Measurements from ENCODE around the gene OR2T8. TPM values are rescaled to one million over a fixed set of nuclear protein-coding genes. Genes with fewer than 3 reads are reported as not detected.

OR2T8 gene
- total and polyA plus RNA-seq, 4 donors, result 0.16 to 0.21 TPM; not detected in 2

- DNase-seq, result no peak
- H3K36me3 ChIP-seq (ENCODE audit: control insufficient read depth in 4 of 4, insufficient read depth in 4 of 4, low read length in 4 of 4), result no peaks in the 10 kb centered on the region
- no peak overlapping the region for H3K27ac ChIP-seq (ENCODE audit: low read depth in 1 of 2, low read length in 1 of 2)
- no peak for ATAC-seq (ENCODE audit: insufficient read depth, low FRiP score)
- TF ChIP-seq CTCF (IDR thresholded peaks at IDR 0.05; ENCODE audit: control extremely low read depth, extremely low read depth), result no peak
- H3K9ac ChIP-seq (ENCODE audit: insufficient read depth in 1 of 2, low read length in 2 of 2), result no peak overlapping the region
- 79% methylated on average over 2 of the region's 2 CpGs for WGBS, 2 donors
- no peak overlapping the region for H3K4me3 ChIP-seq
- H3K27me3 ChIP-seq (ENCODE audit: control insufficient read depth in 3 of 3, insufficient read depth in 3 of 3, low read length in 2 of 3), result no peaks in the 10 kb centered on the region
- H3K4me1 ChIP-seq (ENCODE audit: control insufficient read depth in 5 of 5, insufficient read depth in 5 of 5, low read length in 5 of 5), result no peaks in the 10 kb centered on the region
- H3K9me3 ChIP-seq (ENCODE audit: control insufficient read depth in 4 of 4, insufficient read depth in 3 of 4, low read length in 3 of 4), result peaks cover 0 to 6% (median 2%) of the 10 kb centered on the region in 4 donors
Observed at GRCh38 chr1:247913786-247914185, 6.3 kb upstream of the OR2T8 start.

- Histone ChIP-seq H3K27me3 (ENCODE audit: control insufficient read depth in 3 of 3, insufficient read depth in 3 of 3, low read length in 2 of 3) (no peaks in the 10 kb centered on the region), H3K9me3 (ENCODE audit: control insufficient read depth in 4 of 4, insufficient read depth in 3 of 4, low read length in 3 of 4) (peaks cover 0 to 6% (median 2%) of the 10 kb centered on the region in 4 donors), H3K27ac (ENCODE audit: low read depth in 1 of 2, low read length in 1 of 2) (no peak overlapping the region), H3K36me3 (ENCODE audit: control insufficient read depth in 4 of 4, insufficient read depth in 4 of 4, low read length in 4 of 4) (no peaks in the 10 kb centered on the region), H3K4me3 (no peak overlapping the region), H3K4me1 (ENCODE audit: control insufficient read depth in 5 of 5, insufficient read depth in 5 of 5, low read length in 5 of 5) (no peaks in the 10 kb centered on the region), H3K9ac (ENCODE audit: insufficient read depth in 1 of 2, low read length in 2 of 2) (no peak overlapping the region)
- DNase-seq (no peak), ATAC-seq (ENCODE audit: insufficient read depth, low FRiP score) (no peak)
- no peak for TF ChIP-seq CTCF (IDR thresholded peaks at IDR 0.05; ENCODE audit: control extremely low read depth, extremely low read depth)
- WGBS, 2 donors, result 50 to 68% methylated on average over 4 of the region's 4 CpGs
Observed at GRCh38 chr1:247914941-247915662, 5.0 kb upstream of the OR2T8 start.

GRCh38 chr1:247923941-247924340 is 3.9 kb downstream of the OR2T8 start:
- no peak for DNase-seq
- Histone ChIP-seq H3K27ac (ENCODE audit: low read depth in 1 of 2, low read length in 1 of 2) (no peak overlapping the region), H3K9me3 (ENCODE audit: control insufficient read depth in 4 of 4, insufficient read depth in 3 of 4, low read length in 3 of 4) (no peaks in the 10 kb centered on the region), H3K4me3 (no peak overlapping the region), H3K4me1 (ENCODE audit: control insufficient read depth in 5 of 5, insufficient read depth in 5 of 5, low read length in 5 of 5) (no peaks in the 10 kb centered on the region), H3K9ac (ENCODE audit: insufficient read depth in 1 of 2, low read length in 2 of 2) (no peak overlapping the region), H3K36me3 (ENCODE audit: control insufficient read depth in 4 of 4, insufficient read depth in 4 of 4, low read length in 4 of 4) (no peaks in the 10 kb centered on the region), H3K27me3 (ENCODE audit: control insufficient read depth in 3 of 3, insufficient read depth in 3 of 3, low read length in 2 of 3) (no peaks in the 10 kb centered on the region)
- 70 to 84% methylated on average over 3 of the region's 3 CpGs for WGBS, 2 donors
- ATAC-seq (ENCODE audit: insufficient read depth, low FRiP score), result no peak
- TF ChIP-seq CTCF (IDR thresholded peaks at IDR 0.05; ENCODE audit: control extremely low read depth, extremely low read depth), result no peak

GRCh38 chr1:247924868-247925267 is 4.8 kb downstream of the OR2T8 start, which contains the start of gene OR2AJ1:
OR2AJ1 (plus strand) TSS chr1:247924889; CDS start chr1:247933769, 8,880 bp downstream.
- WGBS, 2 donors, result 88 to 92% methylated on average over 9 of the region's 9 CpGs
- ATAC-seq (ENCODE audit: insufficient read depth, low FRiP score) (no peak), DNase-seq (no peak)
- Histone ChIP-seq H3K9me3 (ENCODE audit: control insufficient read depth in 4 of 4, insufficient read depth in 3 of 4, low read length in 3 of 4) (no peaks in the 10 kb centered on the region), H3K4me1 (ENCODE audit: control insufficient read depth in 5 of 5, insufficient read depth in 5 of 5, low read length in 5 of 5) (no peaks in the 10 kb centered on the region), H3K36me3 (ENCODE audit: control insufficient read depth in 4 of 4, insufficient read depth in 4 of 4, low read length in 4 of 4) (no peaks in the 10 kb centered on the region), H3K9ac (ENCODE audit: insufficient read depth in 1 of 2, low read length in 2 of 2) (no peak within 1 kb of the TSS), H3K4me3 (no peak within 1 kb of the TSS), H3K27ac (ENCODE audit: low read depth in 1 of 2, low read length in 1 of 2) (no peak within 1 kb of the TSS), H3K27me3 (ENCODE audit: control insufficient read depth in 3 of 3, insufficient read depth in 3 of 3, low read length in 2 of 3) (no peaks in the 10 kb centered on the region)
- TF ChIP-seq CTCF (IDR thresholded peaks at IDR 0.05; ENCODE audit: control extremely low read depth, extremely low read depth), result no peak

Measured in lung (tissue), 12 donors.